Measurements from ENCODE around the gene CIITA. TPM values are rescaled to one million over a fixed set of nuclear protein-coding genes. Genes with fewer than 3 reads are reported as not detected.
A peak's percentile ranks its signal among the peaks of the same experiment; 100 is the strongest.

Gene CIITA
- total RNA-seq, 2 experiments from 2014 or later, result 2.4 to 3.0 TPM

- no peak for TF ChIP-seq CTCF (IDR thresholded peaks at IDR 0.05)
- Mint-ChIP-seq H3K27ac (no peak overlapping the region), H3K27me3 (no peaks in the 10 kb centered on the region), H3K36me3 (ENCODE audit: low read depth) (peaks cover 60% of the 10 kb centered on the region), H3K4me1 (ENCODE audit: low read depth) (peaks cover 38% of the 10 kb centered on the region), H3K4me3 (no peak overlapping the region), H3K9me3 (no peaks in the 10 kb centered on the region)
- DNase-seq, result no peak
- ATAC-seq (ENCODE audit: poor library complexity), result no peak
- H3K4me3 ChIP-seq (ENCODE audit: low read length), result no peak overlapping the region
- no peaks in the 10 kb centered on the region for H3K27me3 ChIP-seq (ENCODE audit: control insufficient read depth in 1 of 2, insufficient read depth in 2 of 2, low read length in 2 of 2)
- CTCF ChIA-PET, result interaction anchor here (1.7 kb wide), 1 partner anchor 10 kb away, joined by 4 read pairs; no protein-coding TSS in a partner anchor
- POLR2A ChIA-PET, result no interaction called here
- intact Hi-C loops (cut with DNase I, micrococcal nuclease), result loop anchor here (5.0 to 10.0 kb wide), 4 partner anchors 446 to 854 kb away; no protein-coding TSS in a partner anchor
- H3K36me3 ChIP-seq (ENCODE audit: insufficient read depth, low read length), result peaks cover 36% of the 10 kb centered on the region
- no peaks in the 10 kb centered on the region for H3K9me3 ChIP-seq (ENCODE audit: control insufficient read depth in 1 of 2, insufficient read depth in 1 of 2, low read length in 2 of 2)
- peaks cover 26% of the 10 kb centered on the region for H3K4me1 ChIP-seq (ENCODE audit: insufficient read depth, low read length)
- H3K27ac ChIP-seq (ENCODE audit: low read depth in 1 of 2, low read length in 2 of 2), result no peak overlapping the region
Observed at GRCh38 chr16:10961231-10961630, 84.2 kb downstream of the CIITA start.

GRCh38 chr16:10964039-10964890, 87.3 kb downstream of the CIITA start:
- no peaks in the 10 kb centered on the region for H3K9me3 Mint-ChIP-seq
- peaks cover 30% of the 10 kb centered on the region for H3K4me1 Mint-ChIP-seq (ENCODE audit: low read depth)
- H3K27me3 ChIP-seq (ENCODE audit: control insufficient read depth in 1 of 2, insufficient read depth in 2 of 2, low read length in 2 of 2), result no peaks in the 10 kb centered on the region
- H3K4me1 ChIP-seq (ENCODE audit: insufficient read depth, low read length), result peaks cover 28% of the 10 kb centered on the region
- no peaks in the 10 kb centered on the region for H3K9me3 ChIP-seq (ENCODE audit: control insufficient read depth in 1 of 2, insufficient read depth in 1 of 2, low read length in 2 of 2)
- peaks cover 49% of the 10 kb centered on the region for H3K36me3 ChIP-seq (ENCODE audit: insufficient read depth, low read length)
- H3K4me3 Mint-ChIP-seq, result peak overlapping the region; percentile 38
- no peak overlapping the region for H3K27ac ChIP-seq (ENCODE audit: low read depth in 1 of 2, low read length in 2 of 2)
- H3K4me3 ChIP-seq (ENCODE audit: low read length), result peak overlapping the region; percentile 9
- intact Hi-C loops (cut with DNase I, micrococcal nuclease), result loop anchor here (1.0 to 10.0 kb wide), 10 partner anchors 291 to 1103 kb away; no protein-coding TSS in a partner anchor
- CTCF ChIA-PET, result interaction anchor here (0.7 to 4.0 kb wide), 18 partner anchors 10 to 750 kb away, joined by 3 to 50 read pairs (median 4); partner anchors contain the start of gene SOCS1
- DNase-seq, result peak; percentile 65 to 91 (median 78)
- peak overlapping the region; percentile 76 for H3K27ac Mint-ChIP-seq
- H3K27me3 Mint-ChIP-seq, result no peaks in the 10 kb centered on the region
- TF ChIP-seq CTCF (IDR thresholded peaks at IDR 0.05), result peak; percentile 99
- H3K36me3 Mint-ChIP-seq (ENCODE audit: low read depth), result peaks cover 56% of the 10 kb centered on the region
- peak; percentile 49 for ATAC-seq (ENCODE audit: poor library complexity)
- POLR2A ChIA-PET, result interaction anchor here (0.7 to 4.2 kb wide), 7 partner anchors 19 to 657 kb away, joined by 3 to 43 read pairs (median 5); partner anchors contain the start of genes DEXI and SOCS1

GRCh38 chr16:10964891-10965326, 87.9 kb downstream of the CIITA start:
- no peaks in the 10 kb centered on the region for H3K27me3 ChIP-seq (ENCODE audit: control insufficient read depth in 1 of 2, insufficient read depth in 2 of 2, low read length in 2 of 2)
- DNase-seq (peak; percentile 33 to 88 (median 50)), ATAC-seq (ENCODE audit: poor library complexity) (peak; percentile 92)
- no peak overlapping the region for H3K27ac ChIP-seq (ENCODE audit: low read depth in 1 of 2, low read length in 2 of 2)
- H3K4me3 ChIP-seq (ENCODE audit: low read length), result no peak overlapping the region
- H3K9me3 Mint-ChIP-seq, result no peaks in the 10 kb centered on the region
- H3K27me3 Mint-ChIP-seq, result no peaks in the 10 kb centered on the region
- H3K27ac Mint-ChIP-seq, result peak overlapping the region; percentile 76
- ChIA-PET POLR2A (interaction anchor here (1.5 to 4.2 kb wide), 4 partner anchors 23 to 291 kb away, joined by 4 to 43 read pairs (median 8); partner anchors contain the start of genes DEXI and SOCS1), CTCF (interaction anchor here (1.1 to 4.0 kb wide), 10 partner anchors 11 to 392 kb away, joined by 3 to 50 read pairs (median 6); partner anchors contain the start of gene SOCS1)
- H3K4me3 Mint-ChIP-seq, result peak overlapping the region; percentile 38
- TF ChIP-seq CTCF (IDR thresholded peaks at IDR 0.05), result no peak
- H3K4me1 ChIP-seq (ENCODE audit: insufficient read depth, low read length), result peaks cover 28% of the 10 kb centered on the region
- peaks cover 56% of the 10 kb centered on the region for H3K36me3 Mint-ChIP-seq (ENCODE audit: low read depth)
- peaks cover 30% of the 10 kb centered on the region for H3K4me1 Mint-ChIP-seq (ENCODE audit: low read depth)
- H3K36me3 ChIP-seq (ENCODE audit: insufficient read depth, low read length), result peaks cover 55% of the 10 kb centered on the region
- intact Hi-C loops (cut with DNase I, micrococcal nuclease), result loop anchor here (1.0 to 10.0 kb wide), 10 partner anchors 290 to 1102 kb away; no protein-coding TSS in a partner anchor
- no peaks in the 10 kb centered on the region for H3K9me3 ChIP-seq (ENCODE audit: control insufficient read depth in 1 of 2, insufficient read depth in 1 of 2, low read length in 2 of 2)
